ENCODE data around the gene ARID1B. TPM values are rescaled to one million over a fixed set of nuclear protein-coding genes. Genes with fewer than 3 reads are reported as not detected.

ARID1B gene
- total and polyA plus RNA-seq, 10 of the 15 experiments (the other 5 are each of a cell fraction or from before 2014, with no cell fraction given) = 24.7 to 133 (median 54.6) TPM

DNA sequence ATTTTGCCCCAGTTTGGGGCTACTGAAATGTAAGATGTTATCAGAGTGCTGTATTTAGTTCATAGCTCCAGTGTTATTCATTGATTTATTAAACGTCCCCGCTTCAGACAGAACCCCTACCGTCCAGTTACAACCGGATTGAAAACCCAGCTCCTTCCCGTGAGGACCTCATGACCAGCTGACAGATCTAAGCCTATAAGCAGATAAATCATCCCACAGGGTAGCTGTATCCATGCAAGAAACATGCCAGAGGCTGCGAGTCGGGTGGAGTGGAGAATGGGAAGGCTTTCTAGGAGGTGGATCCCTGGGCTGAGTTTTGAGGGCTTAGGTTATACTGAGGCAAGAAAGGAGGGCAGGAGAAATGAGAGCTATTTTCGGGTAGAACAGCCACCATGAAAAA is 260.0 kb downstream of the ARID1B start:
- no TSS peak for BruUV-seq (replicated peaks)
- RAD21 ChIA-PET (ENCODE audit: unreplicated experiment) = interaction anchor here (0.9 to 1.4 kb wide), 3 partner anchors 9 to 473 kb away, joined by 3 to 6 read pairs (median 3); no protein-coding TSS in a partner anchor
- FAIRE-seq (no peak), ATAC-seq (no peak), DNase-seq (ENCODE audit: low read depth, low spot score) (no peak)
- H3K9ac ChIP-seq (ENCODE audit: control insufficient read depth, insufficient read depth, low read length) = no peak overlapping the region
- H4K20me1 ChIP-seq (ENCODE audit: control insufficient read depth, insufficient read depth) = 0 out of 2 replicates have a peak, but pooled peaks cover 2% of the 10 kb centered on the region
- WGBS (ENCODE audit: insufficient coverage, insufficient replicate concordance, low lambda C conversion rate, missing lambda C conversion rate) = 84% methylated on average over 7 of the region's 8 CpGs
- intact Hi-C loops (cut with micrococcal nuclease; ENCODE audit: unreplicated experiment) = loop anchor here (10.0 kb wide), 2 partner anchors 148 to 238 kb away; no protein-coding TSS in a partner anchor
- SMC1A ChIA-PET (ENCODE audit: uncharacterized antibody, unreplicated experiment) = interaction anchor here (0.7 to 2.3 kb wide), 6 partner anchors 8 to 426 kb away, joined by 3 to 18 read pairs (median 4); no protein-coding TSS in a partner anchor
- no peak overlapping the region for H3K4me2 ChIP-seq (ENCODE audit: control insufficient read depth, insufficient read depth)
- H3K4me3 ChIP-seq = no peak overlapping the region
- in situ Hi-C loops (cut with MboI) = no loop called here
- H3K27me3 ChIP-seq (replicated peaks in 1 of 2; ENCODE audit: control insufficient read depth in 2 of 2, insufficient read depth in 2 of 2, low read length in 1 of 2) = no peaks in the 10 kb centered on the region
- CTCF ChIA-PET = interaction anchor here (1.0 to 1.5 kb wide), 3 partner anchors 10 to 473 kb away, joined by 3 to 4 read pairs (median 4); no protein-coding TSS in a partner anchor
- no peaks in the 10 kb centered on the region for H3K4me1 ChIP-seq (ENCODE audit: control insufficient read depth, insufficient read depth, low read length)
- H3K27ac ChIP-seq (ENCODE audit: control insufficient read depth, insufficient read depth) = no peak overlapping the region
- peaks cover 42% of the 10 kb centered on the region for H3K79me2 ChIP-seq (ENCODE audit: control insufficient read depth, insufficient read depth, low read length)
- H3K9me3 ChIP-seq (replicated peaks; ENCODE audit: control insufficient read depth, insufficient read depth, low read length) = no peaks in the 10 kb centered on the region
- TF ChIP-seq CBX5 (IDR thresholded peaks at IDR 0.05; ENCODE audit: low read depth) (no peak), CBFB (IDR thresholded peaks at IDR 0.05; ENCODE audit: low read depth) (no peak), JUNB (IDR thresholded peaks at IDR 0.05) (no peak), POLR2AphosphoS2 (IDR thresholded peaks at IDR 0.05; ENCODE audit: low read depth, low read length) (no peak), ATF7 (IDR thresholded peaks at IDR 0.05; ENCODE audit: low read depth) (no peak), IRF5 (IDR thresholded peaks at IDR 0.05; ENCODE audit: borderline replicate concordance) (no peak)
- TF ChIP-seq, protein P1, sequence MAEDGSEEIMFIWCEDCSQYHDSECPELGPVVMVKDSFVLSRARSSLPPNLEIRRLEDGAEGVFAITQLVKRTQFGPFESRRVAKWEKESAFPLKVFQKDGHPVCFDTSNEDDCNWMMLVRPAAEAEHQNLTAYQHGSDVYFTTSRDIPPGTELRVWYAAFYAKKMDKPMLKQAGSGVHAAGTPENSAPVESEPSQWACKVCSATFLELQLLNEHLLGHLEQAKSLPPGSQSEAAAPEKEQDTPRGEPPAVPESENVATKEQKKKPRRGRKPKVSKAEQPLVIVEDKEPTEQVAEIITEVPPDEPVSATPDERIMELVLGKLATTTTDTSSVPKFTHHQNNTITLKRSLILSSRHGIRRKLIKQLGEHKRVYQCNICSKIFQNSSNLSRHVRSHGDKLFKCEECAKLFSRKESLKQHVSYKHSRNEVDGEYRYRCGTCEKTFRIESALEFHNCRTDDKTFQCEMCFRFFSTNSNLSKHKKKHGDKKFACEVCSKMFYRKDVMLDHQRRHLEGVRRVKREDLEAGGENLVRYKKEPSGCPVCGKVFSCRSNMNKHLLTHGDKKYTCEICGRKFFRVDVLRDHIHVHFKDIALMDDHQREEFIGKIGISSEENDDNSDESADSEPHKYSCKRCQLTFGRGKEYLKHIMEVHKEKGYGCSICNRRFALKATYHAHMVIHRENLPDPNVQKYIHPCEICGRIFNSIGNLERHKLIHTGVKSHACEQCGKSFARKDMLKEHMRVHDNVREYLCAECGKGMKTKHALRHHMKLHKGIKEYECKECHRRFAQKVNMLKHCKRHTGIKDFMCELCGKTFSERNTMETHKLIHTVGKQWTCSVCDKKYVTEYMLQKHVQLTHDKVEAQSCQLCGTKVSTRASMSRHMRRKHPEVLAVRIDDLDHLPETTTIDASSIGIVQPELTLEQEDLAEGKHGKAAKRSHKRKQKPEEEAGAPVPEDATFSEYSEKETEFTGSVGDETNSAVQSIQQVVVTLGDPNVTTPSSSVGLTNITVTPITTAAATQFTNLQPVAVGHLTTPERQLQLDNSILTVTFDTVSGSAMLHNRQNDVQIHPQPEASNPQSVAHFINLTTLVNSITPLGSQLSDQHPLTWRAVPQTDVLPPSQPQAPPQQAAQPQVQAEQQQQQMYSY (CRISPR knock-in tag; IDR thresholded peaks at IDR 0.05) = no peak
- POLR2A ChIA-PET = interaction anchor here (1.0 kb wide), 1 partner anchor 13 kb away, joined by 3 read pairs; no protein-coding TSS in a partner anchor
- H3K36me3 ChIP-seq (ENCODE audit: control insufficient read depth in 2 of 2, insufficient read depth in 2 of 2, low read length in 1 of 2) = peaks cover 3 to 7% of the 10 kb centered on the region in 2 experiments; a peak in 3 of 4 replicates
- no peak overlapping the region for H2AFZ ChIP-seq (ENCODE audit: control insufficient read depth, low read depth, low read length)

Measured in GM12878 (cell line).